A673 (cell line): ENCODE measurements around the gene RPL29.

Experiments used
- CTCF ChIP-seq: fragments of 300-800, 200-600 bp; sonication (generic); conservative IDR thresholded peaks from 2 replicates; pipeline ENCODE4 v1.5.1; 2017; ENCODE audit warnings: low read depth, mild to moderate bottlenecking, antibody characterized with exemption, low read length, moderate library complexity, mixed read lengths
- EZH2 ChIP-seq: fragments of 200-600 bp; sonication (generic); IDR thresholded peaks from 2 replicates; pipeline ENCODE4 v1.6.1; 2017; ENCODE audit warnings: borderline replicate concordance, low read depth, mild to moderate bottlenecking, mixed read lengths, antibody characterized with exemption, low read length; ENCODE audit not compliant: poor library complexity, severe bottlenecking

- no peak for TF ChIP-seq CTCF
- TF ChIP-seq EZH2, result no peak
These were observed 46.6 kb downstream of the RPL29 start for GRCh38 chr3:51949121-51949520.
